Osteocyte (in vitro differentiated cells): ENCODE measurements around the gene PPFIA4. TPM values are rescaled to one million over a fixed set of nuclear protein-coding genes. Genes with fewer than 3 reads are reported as not detected.

Source experiments
- DNase-seq: peaks from one replicate; pipeline ENCODE4 v3.0.0; 2021; ENCODE audit warnings: mixed read lengths; ENCODE audit not compliant: unreplicated experiment; ENCODE audit errors: extremely low spot score
- H3K27ac Mint-ChIP-seq: one replicate; pipeline ENCODE4 v1.8.0; 2021; ENCODE audit warnings: mild to moderate bottlenecking, mixed read lengths; ENCODE audit not compliant: unreplicated experiment
- H3K27me3 Mint-ChIP-seq: one replicate; pipeline ENCODE4 v1.8.0; 2021; ENCODE audit warnings: mixed read lengths; ENCODE audit not compliant: unreplicated experiment
- H3K36me3 Mint-ChIP-seq: one replicate; pipeline ENCODE4 v1.8.0; 2021; ENCODE audit warnings: mixed read lengths; ENCODE audit not compliant: unreplicated experiment
- H3K4me1 Mint-ChIP-seq: one replicate; pipeline ENCODE4 v1.8.0; 2021; ENCODE audit warnings: mixed read lengths; ENCODE audit not compliant: unreplicated experiment
- H3K4me3 Mint-ChIP-seq: one replicate; pipeline ENCODE4 v1.8.0; 2021; ENCODE audit warnings: mild to moderate bottlenecking, moderate library complexity, mixed read lengths; ENCODE audit not compliant: unreplicated experiment
- H3K9me3 Mint-ChIP-seq: one replicate; pipeline ENCODE4 v1.8.0; 2021; ENCODE audit warnings: mixed read lengths; ENCODE audit not compliant: unreplicated experiment
- total RNA-seq: library from RNA; stranded (reverse); gene quantifications from 2 replicates; pipeline ENCODE4 v1.2.1, GENCODE V29; 2021
- TF ChIP-seq, protein P1 (sequence below): fragments of 200-600 bp; sonication (generic); IDR thresholded peaks from 2 replicates; pipeline ENCODE4 v1.5.0; 2021; ENCODE audit warnings: antibody characterized with exemption, mild to moderate bottlenecking, moderate library complexity

PPFIA4 gene
- total RNA-seq, 1 donor from 2014 or later: 1.4 TPM

- Mint-ChIP-seq H3K27ac (no peak overlapping the region), H3K27me3 (peaks cover 57% of the 10 kb centered on the region), H3K9me3 (no peaks in the 10 kb centered on the region), H3K36me3 (no peaks in the 10 kb centered on the region), H3K4me3 (no peak overlapping the region), H3K4me1 (no peaks in the 10 kb centered on the region)
- DNase-seq: no peak
- TF ChIP-seq, protein P1, sequence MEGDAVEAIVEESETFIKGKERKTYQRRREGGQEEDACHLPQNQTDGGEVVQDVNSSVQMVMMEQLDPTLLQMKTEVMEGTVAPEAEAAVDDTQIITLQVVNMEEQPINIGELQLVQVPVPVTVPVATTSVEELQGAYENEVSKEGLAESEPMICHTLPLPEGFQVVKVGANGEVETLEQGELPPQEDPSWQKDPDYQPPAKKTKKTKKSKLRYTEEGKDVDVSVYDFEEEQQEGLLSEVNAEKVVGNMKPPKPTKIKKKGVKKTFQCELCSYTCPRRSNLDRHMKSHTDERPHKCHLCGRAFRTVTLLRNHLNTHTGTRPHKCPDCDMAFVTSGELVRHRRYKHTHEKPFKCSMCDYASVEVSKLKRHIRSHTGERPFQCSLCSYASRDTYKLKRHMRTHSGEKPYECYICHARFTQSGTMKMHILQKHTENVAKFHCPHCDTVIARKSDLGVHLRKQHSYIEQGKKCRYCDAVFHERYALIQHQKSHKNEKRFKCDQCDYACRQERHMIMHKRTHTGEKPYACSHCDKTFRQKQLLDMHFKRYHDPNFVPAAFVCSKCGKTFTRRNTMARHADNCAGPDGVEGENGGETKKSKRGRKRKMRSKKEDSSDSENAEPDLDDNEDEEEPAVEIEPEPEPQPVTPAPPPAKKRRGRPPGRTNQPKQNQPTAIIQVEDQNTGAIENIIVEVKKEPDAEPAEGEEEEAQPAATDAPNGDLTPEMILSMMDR: no peak
Measured at GRCh38 chr1:203076031-203076511, 49.8 kb downstream of the PPFIA4 start.

DNA sequence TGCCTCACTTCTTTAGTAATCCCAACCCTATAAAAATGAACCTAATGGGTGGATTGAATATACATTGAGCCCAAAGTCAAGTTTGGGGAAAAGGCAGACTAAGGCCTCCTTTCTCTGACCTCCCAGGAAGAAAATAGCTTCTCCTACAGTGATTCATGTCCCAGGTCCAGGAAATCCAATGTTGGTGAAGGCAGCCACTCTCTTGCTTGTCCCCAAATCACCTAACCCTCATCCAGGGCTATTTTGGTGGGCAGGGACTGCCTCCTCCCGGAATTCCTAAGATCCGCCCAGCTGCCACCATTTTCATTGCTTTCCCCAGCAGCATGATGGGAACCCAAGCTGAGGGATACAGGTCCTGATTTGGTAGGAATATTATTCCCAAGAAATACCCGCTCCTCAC is 51.1 kb downstream of the PPFIA4 start:
- H3K9me3 Mint-ChIP-seq: no peaks in the 10 kb centered on the region
- peaks cover 2% of the 10 kb centered on the region for H3K4me1 Mint-ChIP-seq
- no peak for DNase-seq
- TF ChIP-seq, protein P1: no peak
- H3K27ac Mint-ChIP-seq: no peak overlapping the region
- peaks cover 62% of the 10 kb centered on the region for H3K27me3 Mint-ChIP-seq
- no peaks in the 10 kb centered on the region for H3K36me3 Mint-ChIP-seq
- no peak overlapping the region for H3K4me3 Mint-ChIP-seq

GRCh38 chr1:203077956-203078355 is 51.7 kb downstream of the PPFIA4 start:
- no peak overlapping the region for H3K4me3 Mint-ChIP-seq
- H3K27ac Mint-ChIP-seq: no peak overlapping the region
- peaks cover 2% of the 10 kb centered on the region for H3K4me1 Mint-ChIP-seq
- TF ChIP-seq, protein P1: no peak
- peaks cover 60% of the 10 kb centered on the region for H3K27me3 Mint-ChIP-seq
- H3K9me3 Mint-ChIP-seq: no peaks in the 10 kb centered on the region
- H3K36me3 Mint-ChIP-seq: no peaks in the 10 kb centered on the region
- no peak for DNase-seq

GRCh38 chr1:203078478-203078877 is 52.2 kb downstream of the PPFIA4 start:
- no peaks in the 10 kb centered on the region for H3K9me3 Mint-ChIP-seq
- H3K4me1 Mint-ChIP-seq: peaks cover 2% of the 10 kb centered on the region
- H3K27me3 Mint-ChIP-seq: peaks cover 57% of the 10 kb centered on the region

GRCh38 chr1:203080456-203080855 is 54.2 kb downstream of the PPFIA4 start:
- DNase-seq: no peak
- Mint-ChIP-seq H3K36me3 (no peaks in the 10 kb centered on the region), H3K4me3 (no peak overlapping the region), H3K27me3 (peaks cover 46% of the 10 kb centered on the region), H3K4me1 (peaks cover 2% of the 10 kb centered on the region), H3K27ac (no peak overlapping the region), H3K9me3 (no peaks in the 10 kb centered on the region)
- TF ChIP-seq, protein P1: no peak

More at GRCh38 chr1:203078478-203078877, 52.2 kb downstream of the PPFIA4 start:
- TF ChIP-seq, protein P1: no peak
- Mint-ChIP-seq H3K4me3 (no peak overlapping the region), H3K36me3 (no peaks in the 10 kb centered on the region), H3K27ac (no peak overlapping the region)
- no peak for DNase-seq
